Common myeloid progenitor, CD34-positive (primary cell): Measurements from ENCODE around the gene DTNB.
A peak's percentile ranks its signal among the peaks of the same experiment; 100 is the strongest.

ENCODE experiments used
- CTCF ChIA-PET: fragments of 350-600 bp; sonication (Branson Sonifier 250); formaldehyde crosslinking; loops from one replicate; lab custom pipeline; 2021; ENCODE audit warnings: antibody characterized with exemption; lab: Charles Lee
- POLR2A ChIA-PET: fragments of 350-600 bp; sonication (Branson Sonifier 250); formaldehyde crosslinking; loops from one replicate; lab custom pipeline; 2021; ENCODE audit warnings: antibody characterized with exemption; lab: Charles Lee
- DNase-seq, 3 donors: peaks; one replicate each; pipeline versions ENCODE4 v3.0.0 to v3.0.0-alpha.2; 2013
- H3K27ac ChIP-seq, 2 experiments: 1 replicate in 1 of 2; 2 replicates in 1 of 2; pipeline ENCODE4 v1.7.0; 2013; ENCODE audit warnings: inconsistent platforms in 2 of 2, low read length in 2 of 2, mild to moderate bottlenecking in 2 of 2, low read depth in 1 of 2, moderate library complexity in 1 of 2; ENCODE audit not compliant: severe bottlenecking in 2 of 2, insufficient read depth in 1 of 2, poor library complexity in 1 of 2
- H3K27me3 ChIP-seq, 5 experiments: replicated peaks in 2 of 5; 1 replicate in 3 of 5; 2 replicates in 2 of 5; pipeline versions ENCODE4 v1.6.1 to v1.7.0; 2013; ENCODE audit warnings: low read length in 4 of 5, mild to moderate bottlenecking in 2 of 5, moderate library complexity in 2 of 5, inconsistent platforms in 1 of 5; ENCODE audit not compliant: insufficient read depth in 5 of 5, control insufficient read depth in 4 of 5
- H3K36me3 ChIP-seq, 4 experiments: 1 replicate in 2 of 4; 2 replicates in 2 of 4; pipeline versions ENCODE4 v1.6.1 to v1.7.0; 2013; ENCODE audit warnings: low read length in 3 of 4, control low read depth in 1 of 4, mild to moderate bottlenecking in 1 of 4; ENCODE audit not compliant: control insufficient read depth in 4 of 4, insufficient read depth in 4 of 4
- H3K4me1 ChIP-seq, 4 experiments: 1 replicate in 3 of 4; 2 replicates in 1 of 4; pipeline versions ENCODE4 v1.6.1 to v1.7.1; 2013; ENCODE audit warnings: low read length in 3 of 4, mild to moderate bottlenecking in 3 of 4, control low read depth in 1 of 4, inconsistent platforms in 1 of 4, moderate library complexity in 1 of 4; ENCODE audit not compliant: control insufficient read depth in 4 of 4, insufficient read depth in 4 of 4; ENCODE audit errors: control extremely low read depth in 1 of 4
- H3K4me3 ChIP-seq, 7 experiments: 1 replicate in 4 of 7; 2 replicates in 3 of 7; pipeline versions ENCODE4 v1.5.1 to v1.7.0; 2013; ENCODE audit warnings: mild to moderate bottlenecking in 7 of 7, low read length in 6 of 7, moderate library complexity in 6 of 7, inconsistent platforms in 2 of 7, low read depth in 2 of 7, control low read depth in 1 of 7; ENCODE audit not compliant: insufficient read depth in 4 of 7, control insufficient read depth in 1 of 7; ENCODE audit errors: extremely low read depth in 1 of 7
- H3K9me3 ChIP-seq, 5 experiments: 1 replicate in 4 of 5; 2 replicates in 1 of 5; pipeline versions ENCODE4 v1.6.1 to v1.7.1; 2013; ENCODE audit warnings: low read length in 4 of 5, mild to moderate bottlenecking in 2 of 5, inconsistent platforms in 1 of 5, low read depth in 1 of 5, moderate library complexity in 1 of 5; ENCODE audit not compliant: control insufficient read depth in 4 of 5, insufficient read depth in 2 of 5; ENCODE audit errors: control extremely low read depth in 1 of 5
- WGBS: methylation state at CpG from one replicate; pipeline ENCODE4 v1.1.5; 2013; ENCODE audit not compliant: insufficient coverage; 5-methylcytosine and 5-hydroxymethylcytosine counted together

The DTNB gene

GRCh38 chr2:25620077-25620476 is 53.3 kb downstream of the DTNB start:
- DNase-seq = peak in 1 of 3 donors; percentile 2
- no peak overlapping the region for H3K4me3 ChIP-seq
- H3K36me3 ChIP-seq = peaks cover 2 to 6% (median 4%) of the 10 kb centered on the region in 4 experiments
- no peaks in the 10 kb centered on the region for H3K9me3 ChIP-seq
- H3K27me3 ChIP-seq = no peaks in the 10 kb centered on the region
- no peak overlapping the region for H3K27ac ChIP-seq
- peaks cover 0 to 5% (median 0%) of the 10 kb centered on the region in 4 experiments for H3K4me1 ChIP-seq
- ChIA-PET CTCF (interaction anchor here (1.0 to 1.8 kb wide), 2 partner anchors 12 to 258 kb away, joined by 3 to 5 read pairs; no protein-coding TSS in a partner anchor), POLR2A (no interaction called here)
- WGBS = 79% methylated on average over 4 of the region's 5 CpGs

GRCh38 chr2:25619185-25619584 is 54.2 kb downstream of the DTNB start:
- Histone ChIP-seq H3K4me1 (peaks cover 0 to 5% (median 0%) of the 10 kb centered on the region in 4 experiments), H3K9me3 (no peaks in the 10 kb centered on the region), H3K27me3 (no peaks in the 10 kb centered on the region), H3K4me3 (no peak overlapping the region), H3K36me3 (peaks cover 2 to 6% (median 3%) of the 10 kb centered on the region in 4 experiments), H3K27ac (no peak overlapping the region)
- CTCF ChIA-PET = interaction anchor here (1.1 to 2.1 kb wide), 7 partner anchors 9 to 257 kb away, joined by 3 to 7 read pairs (median 5); no protein-coding TSS in a partner anchor
- no peak for DNase-seq
- POLR2A ChIA-PET = no interaction called here
- WGBS = 100% methylated on average over 4 of the region's 4 CpGs

- DNase-seq = no peak
- ChIA-PET CTCF (interaction anchor here (1.1 to 2.1 kb wide), 7 partner anchors 8 to 276 kb away, joined by 3 to 7 read pairs (median 5); no protein-coding TSS in a partner anchor), POLR2A (no interaction called here)
- H3K4me1 ChIP-seq = peaks cover 0 to 5% (median 0%) of the 10 kb centered on the region in 4 experiments
- H3K27me3 ChIP-seq = no peaks in the 10 kb centered on the region
- WGBS = 92% methylated on average over 1 of the region's 2 CpGs
- H3K9me3 ChIP-seq = no peaks in the 10 kb centered on the region
- H3K36me3 ChIP-seq = peaks cover 0 to 5% (median 2%) of the 10 kb centered on the region in 4 experiments
- H3K27ac ChIP-seq = no peak overlapping the region
- no peak overlapping the region for H3K4me3 ChIP-seq
Measured at GRCh38 chr2:25618676-25619075, 54.7 kb downstream of the DTNB start.

- WGBS = 68% methylated on average over 4 of the region's 7 CpGs
- peaks cover 0 to 2% (median under 1%) of the 10 kb centered on the region in 4 experiments for H3K36me3 ChIP-seq
- no peaks in the 10 kb centered on the region for H3K9me3 ChIP-seq
- H3K4me1 ChIP-seq = peaks cover 0 to 5% (median 0%) of the 10 kb centered on the region in 4 experiments
- peak in 2 of 3 donors; percentile 6 to 10 for DNase-seq
- ChIA-PET CTCF (interaction anchor here (1.2 to 2.1 kb wide), 6 partner anchors 8 to 275 kb away, joined by 3 to 7 read pairs (median 6); no protein-coding TSS in a partner anchor), POLR2A (interaction anchor here (0.6 kb wide), 1 partner anchor 14 kb away, joined by 3 read pairs; no protein-coding TSS in a partner anchor)
- no peaks in the 10 kb centered on the region for H3K27me3 ChIP-seq
- no peak overlapping the region for H3K27ac ChIP-seq
- no peak overlapping the region for H3K4me3 ChIP-seq
Measured at GRCh38 chr2:25617948-25618646, 55.3 kb downstream of the DTNB start.

DNA sequence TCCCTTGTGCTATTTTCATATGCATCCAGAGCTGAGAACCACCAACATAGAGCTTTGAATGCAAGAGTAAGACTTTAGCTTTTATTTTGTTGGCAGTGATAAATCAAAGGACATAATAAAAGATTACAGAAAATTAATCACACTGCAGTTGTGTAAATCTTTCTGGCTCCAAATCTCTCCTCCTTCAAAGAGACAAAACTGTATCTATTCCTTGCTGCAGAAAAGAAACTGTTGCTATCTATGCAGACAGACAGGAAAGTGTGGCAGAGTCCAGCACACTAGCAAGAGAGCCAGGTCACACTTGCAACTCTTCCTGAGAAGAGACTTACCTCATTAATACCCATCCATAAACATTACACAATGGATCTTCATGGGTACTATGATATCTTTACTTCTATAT is 57.5 kb downstream of the DTNB start:
- POLR2A ChIA-PET = no interaction called here
- Histone ChIP-seq H3K27me3 (no peaks in the 10 kb centered on the region), H3K9me3 (no peaks in the 10 kb centered on the region), H3K4me3 (no peak overlapping the region), H3K27ac (no peak overlapping the region), H3K36me3 (peaks cover 0 to 2% (median 0%) of the 10 kb centered on the region in 4 experiments), H3K4me1 (peaks cover 0 to 5% (median 0%) of the 10 kb centered on the region in 4 experiments)
- CTCF ChIA-PET = interaction anchor here (1.9 to 2.3 kb wide), 2 partner anchors 8 to 49 kb away, joined by 5 to 7 read pairs; no protein-coding TSS in a partner anchor
- DNase-seq = peak in 1 of 3 donors; percentile 5

DNA sequence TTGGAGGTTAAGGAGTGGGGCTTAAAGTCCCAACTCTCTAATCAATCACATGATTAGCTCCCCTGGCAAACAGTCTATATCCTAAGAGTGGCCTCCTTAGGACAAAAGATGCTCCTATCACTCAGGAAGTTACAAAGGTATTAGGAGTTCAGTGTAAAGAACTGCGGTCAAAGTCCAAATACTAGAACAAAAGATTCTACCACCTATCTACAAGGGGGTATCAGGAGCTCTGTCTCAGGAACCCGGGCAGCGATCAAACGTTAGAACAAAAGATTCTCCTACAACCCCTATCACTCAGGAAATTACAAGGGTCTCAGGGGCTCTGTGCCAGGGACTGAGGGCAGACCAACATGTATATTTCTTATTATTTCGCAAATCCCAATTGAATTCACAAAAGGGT is 58.0 kb downstream of the DTNB start:
- H3K36me3 ChIP-seq = peaks cover 0 to 2% (median 0%) of the 10 kb centered on the region in 4 experiments
- H3K9me3 ChIP-seq = no peaks in the 10 kb centered on the region
- ChIA-PET CTCF (interaction anchor here (1.5 to 2.3 kb wide), 3 partner anchors 9 to 49 kb away, joined by 3 to 7 read pairs (median 5); no protein-coding TSS in a partner anchor), POLR2A (no interaction called here)
- no peak overlapping the region for H3K4me3 ChIP-seq
- H3K27me3 ChIP-seq = no peaks in the 10 kb centered on the region
- H3K27ac ChIP-seq = no peak overlapping the region
- WGBS = 100% methylated on average over 4 of the region's 5 CpGs
- peaks cover 0 to 5% (median 0%) of the 10 kb centered on the region in 4 experiments for H3K4me1 ChIP-seq
- DNase-seq = no peak

DNA sequence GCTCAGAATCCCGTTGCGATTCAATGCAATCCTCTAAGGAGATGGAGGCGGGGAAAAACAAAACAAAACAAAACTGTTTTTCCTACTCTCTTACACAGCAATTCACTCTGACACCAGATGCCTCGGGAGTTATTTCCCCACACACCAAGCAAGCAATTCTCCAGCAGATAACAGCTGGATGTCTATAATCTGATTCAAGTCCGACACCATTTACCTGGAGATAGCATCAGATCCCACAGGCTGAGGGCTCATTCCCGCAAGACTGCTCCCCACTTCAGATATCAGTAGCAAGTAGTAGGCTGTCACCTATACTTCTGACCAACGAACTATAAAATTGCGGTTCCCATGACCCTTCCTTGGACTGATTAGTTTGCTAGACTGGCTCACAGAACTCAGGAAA is 58.7 kb downstream of the DTNB start:
- Histone ChIP-seq H3K4me3 (no peak overlapping the region), H3K27ac (no peak overlapping the region), H3K4me1 (peaks cover 0 to 5% (median 0%) of the 10 kb centered on the region in 4 experiments), H3K27me3 (no peaks in the 10 kb centered on the region), H3K9me3 (no peaks in the 10 kb centered on the region), H3K36me3 (peaks cover 0 to 2% (median 0%) of the 10 kb centered on the region in 4 experiments)
- WGBS = 98% methylated on average over 6 of the region's 8 CpGs
- ChIA-PET POLR2A (no interaction called here), CTCF (interaction anchor here (1.5 to 2.3 kb wide), 3 partner anchors 9 to 50 kb away, joined by 3 to 7 read pairs (median 5); no protein-coding TSS in a partner anchor)
- DNase-seq = no peak
